ENCODE results near the gene ANK2.
A peak's percentile ranks its signal among the peaks of the same experiment; 100 is the strongest.

ANK2 gene

DNA sequence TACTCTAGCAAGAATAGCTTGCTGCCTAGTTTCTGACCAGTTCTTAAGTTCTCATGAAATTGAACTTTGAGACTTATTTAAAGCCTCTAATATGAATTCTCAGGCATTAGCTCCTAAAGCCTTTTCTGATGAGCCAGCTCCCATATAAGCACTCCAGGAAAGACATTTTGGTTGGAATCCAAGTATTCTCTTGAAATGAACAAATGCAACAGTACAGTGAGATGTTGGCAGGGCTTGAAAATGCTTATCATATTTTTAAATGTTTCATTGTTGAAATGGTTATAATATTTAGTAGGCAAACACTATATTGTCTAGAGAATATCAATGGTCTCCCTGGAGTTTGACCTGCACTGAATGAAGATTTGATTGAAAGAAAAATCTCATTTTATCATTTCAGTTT lies 240.3 kb downstream of the ANK2 start:
- no peak for DNase-seq (ENCODE audit: low spot score)

DNA sequence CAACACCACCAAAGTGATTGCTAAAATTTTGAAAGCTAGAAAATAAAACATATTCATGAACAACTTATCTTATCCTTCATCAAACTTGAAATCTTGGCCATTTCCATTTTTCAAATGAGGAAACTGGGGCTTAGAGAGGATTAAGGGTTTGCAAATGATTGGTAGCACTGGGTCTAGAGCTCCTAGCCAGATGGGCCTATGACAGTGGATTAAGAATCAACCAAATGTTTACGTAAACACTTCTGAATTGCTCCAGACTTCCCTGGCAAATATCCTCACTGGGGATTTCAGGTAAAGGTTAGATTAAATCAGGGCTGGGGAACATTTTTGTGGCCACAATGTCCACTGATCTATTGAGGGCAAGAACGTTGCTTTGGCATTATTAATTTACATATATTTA lies 241.2 kb downstream of the ANK2 start:
- no peak for DNase-seq (ENCODE audit: low spot score)

DNA sequence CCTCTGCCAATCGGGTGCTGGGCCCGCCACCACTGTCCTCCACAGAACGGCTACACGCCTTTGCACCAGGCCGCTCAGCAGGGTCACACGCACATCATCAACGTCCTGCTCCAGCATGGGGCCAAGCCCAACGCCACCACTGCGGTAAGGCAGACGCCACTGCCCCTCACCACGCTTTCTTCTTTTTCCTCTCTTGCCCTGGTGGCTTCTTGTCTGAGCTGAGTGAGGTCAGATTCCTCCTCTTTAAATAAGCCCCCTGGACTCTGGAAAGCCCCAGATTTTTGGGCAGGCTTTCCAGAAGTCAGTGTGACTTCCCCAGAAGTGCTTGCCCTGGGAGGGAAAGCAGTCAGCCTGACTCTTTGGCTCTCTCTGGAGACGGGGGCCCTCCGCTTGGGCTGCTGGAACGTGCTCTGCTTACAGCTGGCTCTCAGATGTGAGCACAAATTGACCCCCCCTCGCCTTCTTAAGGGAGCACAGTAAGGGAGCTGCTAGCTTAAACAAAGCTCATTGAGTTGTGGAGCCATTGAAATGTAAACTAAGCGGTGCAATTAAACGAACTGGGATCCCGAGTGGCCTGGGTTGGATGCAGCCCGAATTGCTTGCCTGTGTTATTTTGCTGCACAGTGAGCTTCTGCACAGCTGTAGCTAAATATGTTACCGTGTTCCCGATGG lies 243.1 kb downstream of the ANK2 start:
- no peak for DNase-seq (ENCODE audit: low spot score)

GRCh38 chr4:113293043-113293560 lies 243.6 kb downstream of the ANK2 start:
- no peak for DNase-seq (ENCODE audit: low spot score)

DNA sequence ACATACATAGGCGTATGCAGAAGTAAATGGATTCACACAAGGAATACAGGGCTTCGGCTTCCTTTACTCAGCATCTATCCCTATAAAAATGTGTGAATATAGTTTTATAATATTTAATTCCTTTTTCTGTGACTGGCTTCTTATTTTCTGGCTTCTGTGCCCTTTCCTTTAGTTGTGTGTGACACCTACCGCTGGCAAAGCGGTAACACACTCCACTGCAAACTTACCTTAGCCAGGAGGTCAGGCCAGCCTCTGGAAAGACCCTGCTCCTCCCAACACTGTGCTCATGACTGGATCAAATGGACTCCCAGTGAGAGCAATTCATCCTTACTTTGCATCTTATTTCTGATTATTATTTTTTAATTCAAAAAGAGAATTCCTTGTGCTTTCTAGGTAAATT lies 244.2 kb downstream of the ANK2 start:
- no peak for DNase-seq (ENCODE audit: low spot score)

- no peak for DNase-seq (ENCODE audit: low spot score)
Observed at GRCh38 chr4:113294908-113295307, 245.5 kb downstream of the ANK2 start.

DNA sequence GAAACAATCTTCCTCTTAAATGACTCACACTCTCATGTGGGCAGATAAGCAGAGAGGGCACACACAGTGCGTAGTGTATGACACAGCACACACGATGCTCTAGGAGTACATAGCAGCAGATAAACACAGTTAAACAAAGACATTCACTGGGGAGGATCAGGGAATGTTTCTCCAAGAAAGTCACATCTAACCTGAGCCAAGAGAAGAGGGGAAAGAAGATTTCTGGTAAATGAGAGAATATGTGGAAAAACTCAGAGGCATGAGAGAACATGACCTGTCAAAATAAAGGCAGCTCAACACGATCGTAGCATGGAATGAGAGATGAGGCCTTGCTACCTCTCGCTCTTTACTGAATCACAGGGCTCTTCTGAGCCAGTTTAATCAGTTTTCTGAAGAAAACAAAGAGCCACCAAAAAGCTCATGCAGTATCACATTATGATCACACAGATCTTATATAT lies 251.0 kb downstream of the ANK2 start:
- no peak for DNase-seq (ENCODE audit: low spot score)

- DNase-seq (ENCODE audit: low spot score), result no peak
Observed at GRCh38 chr4:113302051-113302450, 252.6 kb downstream of the ANK2 start.

DNA sequence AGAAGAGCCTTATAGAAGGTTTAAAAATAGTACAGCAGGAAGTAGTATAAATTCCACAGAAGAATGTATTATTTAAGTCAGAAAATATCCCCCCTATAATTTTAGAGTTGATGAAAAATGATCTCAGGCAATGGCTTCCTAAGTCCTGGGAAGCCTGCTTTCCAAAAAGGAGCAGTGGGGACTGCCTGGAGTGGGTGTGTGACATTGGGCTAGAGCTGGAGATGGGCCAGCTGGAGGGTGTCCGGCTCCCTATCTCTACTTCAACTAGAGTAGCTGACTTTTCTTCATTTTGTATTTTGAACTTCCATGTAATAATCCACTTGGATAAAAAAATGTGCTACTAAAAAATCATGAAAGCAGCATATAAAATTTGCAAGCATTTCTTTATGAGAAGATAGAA lies 253.9 kb downstream of the ANK2 start:
- DNase-seq (ENCODE audit: low spot score), result no peak

DNA sequence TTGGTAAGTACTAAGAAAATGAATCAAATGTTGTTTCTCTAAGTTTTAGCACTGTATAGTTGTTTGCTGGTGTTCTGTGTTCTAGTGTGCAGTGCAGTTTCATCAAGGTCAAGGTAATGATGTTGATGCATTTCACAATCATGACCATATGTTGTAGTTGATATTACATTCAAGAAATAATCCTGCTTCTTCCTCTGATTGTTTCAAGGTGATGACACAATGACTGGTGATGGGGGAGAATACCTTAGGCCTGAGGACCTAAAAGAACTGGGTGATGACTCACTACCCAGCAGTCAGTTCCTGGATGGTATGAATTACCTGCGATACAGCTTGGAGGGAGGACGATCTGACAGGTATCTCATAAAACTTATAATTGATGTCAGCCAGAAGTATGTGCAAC lies 261.6 kb downstream of the ANK2 start:
- no peak for DNase-seq (ENCODE audit: low spot score)

- no peak for DNase-seq (ENCODE audit: low spot score)
Observed at GRCh38 chr4:113312529-113312928, 263.1 kb downstream of the ANK2 start.

DNA sequence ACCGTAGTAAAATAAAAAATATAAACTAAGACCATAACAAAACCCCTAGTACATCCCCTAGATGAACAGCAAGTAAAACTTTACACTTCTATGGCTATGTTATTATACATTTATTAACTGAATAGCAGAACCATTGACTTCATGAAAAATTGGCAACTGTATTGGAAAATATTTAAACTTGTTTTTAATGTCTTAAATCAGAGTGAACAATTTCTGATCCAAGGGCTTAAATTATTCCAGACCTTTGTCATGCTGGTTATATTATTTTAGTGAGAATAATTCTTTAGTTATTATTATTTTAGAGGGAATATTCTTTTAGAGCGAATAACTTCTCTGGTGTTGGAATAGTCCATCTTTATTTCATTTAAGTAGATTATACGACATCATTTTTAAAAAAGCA lies 265.0 kb downstream of the ANK2 start:
- no peak for DNase-seq (ENCODE audit: low spot score)

- DNase-seq (ENCODE audit: low spot score), result no peak
Observed at GRCh38 chr4:113316879-113317278, 267.4 kb downstream of the ANK2 start.

GRCh38 chr4:113317523-113317922 lies 268.1 kb downstream of the ANK2 start:
- DNase-seq (ENCODE audit: low spot score), result no peak

DNA sequence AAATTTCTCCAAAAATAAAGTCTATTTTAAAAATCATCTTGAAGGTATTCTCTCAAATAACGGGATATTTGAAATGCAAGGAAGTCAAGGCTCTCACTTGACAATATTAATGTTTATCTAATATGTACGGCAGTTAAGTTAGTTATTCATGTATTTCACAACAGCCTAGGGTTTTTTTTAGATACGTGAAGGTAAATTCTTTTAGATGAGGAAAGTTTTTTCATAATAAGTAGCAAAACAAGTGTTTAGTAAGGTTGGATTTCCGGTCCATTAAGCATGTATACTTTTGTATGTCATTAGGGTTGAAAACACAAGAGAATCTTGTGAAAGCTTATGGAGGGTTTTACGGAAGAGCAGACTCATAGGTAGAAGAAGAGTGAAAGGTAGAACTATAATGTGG lies 273.3 kb downstream of the ANK2 start:
- no peak for DNase-seq (ENCODE audit: low spot score)

GRCh38 chr4:113325876-113326615 lies 276.6 kb downstream of the ANK2 start:
- no peak for DNase-seq (ENCODE audit: low spot score)

DNA sequence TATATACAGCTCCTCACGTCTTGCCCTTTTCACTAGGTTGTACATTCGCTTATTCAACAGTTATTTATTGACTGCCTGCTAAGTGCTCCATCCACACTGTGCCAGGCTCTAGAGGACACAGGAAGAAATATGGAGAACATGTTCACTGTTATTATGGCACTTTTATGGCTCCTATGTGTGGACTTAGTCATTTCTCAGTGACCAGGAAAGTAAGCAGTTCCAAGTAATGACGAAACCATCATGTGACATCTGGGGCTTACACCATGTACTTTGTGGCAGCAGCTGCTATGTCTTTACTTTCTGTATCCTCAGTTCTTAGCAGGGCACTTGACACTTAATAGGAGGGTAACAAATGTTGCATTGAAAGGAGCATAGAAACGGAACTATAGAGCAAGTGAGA lies 278.0 kb downstream of the ANK2 start:
- no peak for DNase-seq (ENCODE audit: low spot score)

GRCh38 chr4:113328514-113328913 lies 279.1 kb downstream of the ANK2 start:
- DNase-seq (ENCODE audit: low spot score), result no peak

- no peak for DNase-seq (ENCODE audit: low spot score)
Observed at GRCh38 chr4:113330200-113330599, 280.7 kb downstream of the ANK2 start.

DNA sequence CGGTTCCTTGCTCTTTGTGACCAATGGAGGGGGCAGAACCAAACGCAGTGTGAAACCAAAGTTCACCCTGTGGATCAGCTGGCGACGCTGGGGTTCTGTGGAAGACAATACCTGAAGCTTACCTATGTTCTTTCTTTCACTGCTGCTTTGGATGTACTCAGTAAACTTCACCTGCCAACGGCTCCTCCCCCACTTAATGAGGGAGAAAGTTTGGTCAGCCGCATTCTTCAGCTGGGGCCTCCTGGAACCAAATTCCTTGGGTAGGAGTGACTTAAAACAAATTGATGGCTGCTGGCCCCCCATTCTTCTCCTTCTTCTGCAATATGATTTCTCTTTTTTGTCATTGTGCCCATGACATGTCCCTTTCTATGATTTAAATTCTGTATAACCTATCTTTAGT lies 282.4 kb downstream of the ANK2 start:
- DNase-seq (ENCODE audit: low spot score), result no peak

DNA sequence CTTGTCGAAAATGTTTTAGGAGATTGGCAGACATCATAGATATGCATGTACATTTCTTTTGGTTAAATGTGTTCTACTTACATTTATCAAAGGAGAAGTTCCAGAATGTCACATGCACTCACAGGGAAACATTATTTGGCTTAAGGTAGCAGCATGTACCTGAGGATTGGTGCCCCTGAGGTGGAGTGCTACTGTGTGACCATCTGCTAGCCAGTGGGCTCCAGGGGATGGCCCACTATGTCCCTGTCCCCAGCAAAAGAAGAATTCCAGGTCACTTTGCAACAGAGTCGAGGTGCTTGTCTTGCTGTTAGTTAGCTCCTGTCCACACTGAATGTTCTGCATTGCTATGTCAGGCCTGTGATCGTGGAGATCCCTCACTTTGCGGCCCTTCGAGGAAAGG lies 283.2 kb downstream of the ANK2 start:
- no peak for DNase-seq (ENCODE audit: low spot score)

GRCh38 chr4:113335746-113336145 lies 286.3 kb downstream of the ANK2 start:
- DNase-seq (ENCODE audit: low spot score), result no peak

DNA sequence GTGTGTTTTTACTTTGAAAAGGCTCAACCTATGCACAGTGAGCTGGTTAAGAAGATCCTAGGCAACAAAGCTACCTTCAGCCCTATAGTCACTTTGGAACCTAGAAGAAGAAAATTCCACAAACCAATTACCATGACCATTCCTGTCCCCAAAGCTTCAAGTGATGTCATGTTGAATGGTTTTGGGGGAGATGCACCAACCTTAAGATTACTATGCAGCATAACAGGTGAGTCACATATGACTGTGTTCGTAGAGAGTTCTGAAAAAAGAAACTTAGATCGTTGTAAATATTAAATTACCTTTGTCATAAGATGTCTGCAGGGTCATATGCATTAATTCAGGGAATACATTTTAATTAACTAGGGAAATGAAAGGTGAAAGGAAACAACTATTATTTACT lies 287.1 kb downstream of the ANK2 start:
- DNase-seq (ENCODE audit: low spot score), result no peak

- peak; percentile 11 for DNase-seq (ENCODE audit: low spot score)
Observed at GRCh38 chr4:113339430-113339813, 290.0 kb downstream of the ANK2 start.

All from kidney capillary endothelial cell (primary cell).